GM08714 (cell line): Measurements from ENCODE around the gene OR52K1.

Experiments
- H3K4me3 ChIP-seq: fragments of 200-500 bp; sonication (Bioruptor generic); 2 replicates; pipeline ENCODE4 v1.5.1; 2014; ENCODE audit warnings: mild to moderate bottlenecking, low read length, inconsistent platforms
- ZNF274 ChIP-seq: IDR thresholded peaks from 2 replicates; pipeline ENCODE4 v1.6.1; 2012; ENCODE audit warnings: mild to moderate bottlenecking, low read depth, low read length

OR52K1 gene

DNA sequence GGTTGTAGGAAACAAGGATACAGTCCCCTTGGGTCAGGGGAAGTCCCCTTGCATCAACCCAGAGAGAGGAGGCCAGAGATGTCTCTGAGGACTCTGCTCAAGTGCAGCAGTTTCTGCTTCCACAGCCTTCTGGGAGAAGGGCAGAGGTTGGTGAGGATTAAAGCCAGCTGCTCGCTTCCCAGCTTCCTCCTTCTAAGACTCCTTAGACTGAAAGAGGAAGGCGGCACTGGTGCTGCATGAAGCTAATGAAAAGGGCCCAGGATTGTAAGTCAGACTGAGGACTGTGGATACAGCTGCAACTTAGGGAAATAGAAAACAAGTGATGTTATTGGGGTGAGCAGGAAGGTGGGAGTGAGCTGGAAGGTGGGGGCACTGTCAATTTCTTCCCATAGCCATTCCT is at the start of gene OR52K1:
Gene OR52K1, plus strand, starts transcription at position 202 of the 400 bp plus-strand sequence. CDS start 6,255 bp downstream, outside the sequence.
- TF ChIP-seq ZNF274, result no peak

DNA sequence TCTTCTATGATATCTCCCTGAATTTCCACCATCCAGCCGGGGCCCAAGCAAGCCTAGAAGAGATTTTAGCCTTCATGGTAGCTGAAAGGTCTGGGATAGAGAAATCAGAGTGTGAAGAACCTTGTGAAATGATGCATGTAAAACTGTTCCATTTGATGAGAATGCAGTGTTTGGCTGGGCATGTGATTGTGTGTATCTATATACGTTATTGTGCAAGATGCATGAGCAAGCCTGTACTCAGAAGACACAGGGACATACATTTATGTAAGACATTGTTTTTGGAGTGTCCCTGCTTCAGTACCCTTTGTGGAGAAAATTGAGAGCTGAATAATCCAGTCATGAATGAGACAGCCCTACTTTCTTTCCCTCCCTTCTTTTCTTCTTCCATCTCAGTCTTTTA is 48.6 kb upstream of the OR52K1 start:
- no peak for TF ChIP-seq ZNF274
- no peak overlapping the region for H3K4me3 ChIP-seq

More for the DNA sequence above, at the start of gene OR52K1:
- no peak within 1 kb of the TSS for H3K4me3 ChIP-seq

DNA sequence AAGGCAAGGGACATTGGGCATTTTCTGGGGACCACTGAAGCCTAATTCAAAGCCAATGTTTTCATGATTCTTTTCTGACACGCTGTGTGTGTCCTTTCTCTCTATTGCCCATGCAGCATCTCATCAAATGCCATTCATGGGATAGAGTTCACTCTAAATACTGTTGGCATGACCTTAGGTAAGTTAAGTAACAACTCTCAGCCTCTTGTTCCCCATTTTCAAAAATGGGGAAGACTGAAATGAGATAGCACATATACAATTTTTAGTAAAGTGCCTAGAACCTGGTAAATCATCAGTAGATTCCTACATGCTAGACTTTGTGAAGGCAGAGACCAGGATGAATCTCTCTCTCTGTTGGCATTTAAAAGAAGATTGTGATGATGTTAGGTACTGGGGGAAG is 46.0 kb upstream of the OR52K1 start:
- no peak overlapping the region for H3K4me3 ChIP-seq
- TF ChIP-seq ZNF274, result no peak

DNA sequence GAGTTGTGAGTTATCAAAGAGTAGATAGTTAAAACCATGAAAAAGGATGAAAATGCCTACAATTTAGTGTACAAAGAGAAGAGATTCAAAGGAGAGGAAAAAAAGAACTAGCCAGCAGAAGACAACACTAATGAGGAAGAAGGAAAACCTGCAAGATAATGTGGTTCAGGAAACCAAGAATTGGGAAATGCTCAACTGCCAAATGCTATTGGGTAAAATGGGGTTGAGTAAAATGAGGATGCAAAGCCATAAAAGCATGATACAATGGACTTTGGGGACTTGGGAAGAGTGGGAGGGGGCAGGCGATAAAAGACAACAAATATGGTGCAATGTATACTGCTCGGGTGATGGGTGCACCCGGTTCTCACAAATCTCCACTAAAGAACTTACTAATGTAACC is 40.9 kb upstream of the OR52K1 start:
- no peak overlapping the region for H3K4me3 ChIP-seq
- TF ChIP-seq ZNF274, result no peak

DNA sequence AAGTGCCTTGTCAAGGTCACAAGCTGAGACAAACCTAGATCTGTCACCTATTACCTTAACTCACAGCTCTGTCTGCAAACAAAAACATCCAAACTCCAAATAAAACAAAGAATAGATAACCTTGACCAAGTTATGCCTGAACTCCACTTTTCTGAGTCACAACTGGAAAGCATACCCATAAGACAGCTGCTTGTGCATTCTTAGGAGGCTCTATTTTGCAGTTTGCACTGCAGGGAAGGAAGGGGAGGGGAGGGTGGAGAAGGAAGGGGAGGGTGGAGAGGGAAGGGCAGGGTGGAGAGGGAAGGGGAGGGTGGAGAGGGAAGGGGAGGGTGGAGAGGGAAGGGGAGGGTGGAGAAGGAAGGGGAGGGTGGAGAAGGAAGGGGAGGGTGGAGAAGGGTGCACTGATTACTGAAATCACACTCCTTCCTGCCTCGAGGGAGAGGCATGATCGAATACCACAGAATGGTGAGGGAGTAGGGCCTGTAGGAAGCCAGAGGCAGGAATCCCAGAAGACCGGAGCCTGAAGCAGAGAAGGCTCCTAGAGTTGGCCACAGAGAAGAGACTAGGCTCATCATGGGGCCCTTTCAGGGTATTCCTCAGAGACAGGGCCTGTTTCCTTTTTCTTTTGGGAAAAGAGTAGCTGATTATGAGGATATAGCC is 39.1 kb upstream of the OR52K1 start:
- no peak for TF ChIP-seq ZNF274
- H3K4me3 ChIP-seq, result no peak overlapping the region

DNA sequence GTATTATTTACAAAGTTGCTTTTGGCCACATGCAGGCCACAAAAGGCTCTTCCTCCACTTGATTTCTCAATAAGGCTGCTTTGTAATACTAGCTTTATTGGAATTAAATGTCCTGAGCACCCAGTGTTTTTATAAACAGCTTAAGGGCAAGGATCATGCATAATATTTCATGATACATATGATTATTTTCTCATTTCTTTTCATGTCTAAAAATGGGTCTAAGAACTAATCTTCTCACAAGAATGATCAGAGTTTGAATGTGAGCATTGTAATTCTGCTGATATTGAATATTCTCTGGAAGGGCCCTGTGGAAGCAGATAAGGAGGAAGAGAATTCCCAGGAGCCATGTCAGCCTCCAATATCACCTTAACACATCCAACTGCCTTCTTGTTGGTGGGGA is 33.5 kb upstream of the OR52K1 start, which contains the start of gene OR52K2:
Gene OR52K2, plus strand, starts transcription at position 301 of the 400 bp plus-strand sequence. Its CDS starts 45 bp downstream, at position 346.
- TF ChIP-seq ZNF274, result no peak
- H3K4me3 ChIP-seq, result no peak within 1 kb of the TSS

DNA sequence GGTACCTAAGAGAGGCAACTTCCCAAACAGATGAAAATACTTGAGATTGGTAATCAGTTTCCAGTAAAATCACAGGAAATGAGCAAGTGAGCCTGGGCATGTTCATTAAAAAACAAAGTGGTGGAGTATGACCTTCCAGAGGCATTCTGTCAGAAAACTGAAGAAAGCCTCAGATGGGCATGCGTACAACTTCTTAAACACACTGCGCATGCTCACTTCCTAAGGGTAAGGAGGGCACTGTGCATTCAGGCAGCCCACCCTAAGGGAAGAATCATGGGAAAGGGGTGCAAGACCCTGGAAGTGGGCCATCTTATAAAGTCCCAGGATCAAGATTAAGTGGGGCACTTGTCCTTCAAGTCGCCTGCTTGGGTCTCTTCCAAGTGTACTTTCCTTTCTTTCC is 29.3 kb upstream of the OR52K1 start:
- no peak for TF ChIP-seq ZNF274
- H3K4me3 ChIP-seq, result no peak overlapping the region

DNA sequence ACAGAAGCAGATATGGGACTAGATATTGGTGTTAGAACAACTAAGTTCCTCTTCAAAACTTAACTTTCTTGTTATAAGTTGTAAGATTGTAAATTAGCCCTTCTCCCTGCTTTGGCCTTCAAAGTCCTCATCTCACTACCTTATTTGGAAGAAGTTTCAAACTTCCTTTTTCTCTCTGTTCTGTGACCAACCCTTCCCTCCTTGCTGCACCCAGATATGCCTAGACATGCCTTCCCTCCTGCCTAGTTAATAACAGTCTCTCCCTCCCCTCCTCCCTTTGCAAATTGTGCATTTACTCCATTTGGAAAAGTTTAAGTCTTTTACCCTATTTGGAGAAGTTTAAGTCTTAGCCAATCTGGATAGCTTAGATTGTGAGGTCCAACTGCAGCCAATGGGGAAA is 28.4 kb upstream of the OR52K1 start:
- no peak for TF ChIP-seq ZNF274
- no peak overlapping the region for H3K4me3 ChIP-seq

DNA sequence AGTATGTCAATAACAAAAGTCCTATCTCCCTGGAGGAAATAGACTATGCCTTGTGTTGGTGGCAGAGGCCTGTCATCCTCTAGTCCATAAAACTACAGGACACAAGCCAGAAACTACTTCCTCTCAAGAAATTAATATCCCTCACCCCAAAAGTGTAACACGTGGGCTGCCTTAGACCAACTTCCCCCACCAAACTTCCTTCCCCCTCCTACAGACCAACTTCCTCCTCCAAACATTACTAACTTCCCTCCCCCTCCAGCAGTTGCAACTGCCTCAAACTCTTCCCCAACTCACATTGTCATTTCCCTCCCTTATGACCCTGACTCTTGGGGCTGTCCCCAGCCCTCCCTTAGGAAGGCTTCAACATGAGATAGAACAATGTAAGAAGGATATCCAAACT is 27.0 kb upstream of the OR52K1 start:
- TF ChIP-seq ZNF274, result no peak
- no peak overlapping the region for H3K4me3 ChIP-seq

DNA sequence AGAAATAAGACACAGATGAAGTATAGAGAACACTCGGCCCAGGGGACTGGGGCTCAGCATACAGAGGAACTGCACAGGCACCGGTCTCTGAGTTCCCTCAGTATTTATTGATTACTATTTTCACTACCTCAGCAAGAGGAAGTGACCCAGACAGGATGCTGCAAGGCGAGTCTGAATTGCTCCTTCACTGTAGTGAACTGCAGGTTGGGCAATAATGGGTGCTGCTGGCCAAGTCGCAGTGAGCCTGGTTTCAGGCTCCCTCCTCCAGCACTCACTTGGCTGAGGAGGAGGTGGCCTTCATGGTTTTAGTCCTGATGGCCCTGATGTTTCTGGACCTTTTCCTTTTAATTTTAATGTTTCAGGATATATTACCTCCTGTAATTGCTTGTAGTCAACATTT is 22.9 kb upstream of the OR52K1 start:
- no peak for TF ChIP-seq ZNF274
- H3K4me3 ChIP-seq, result no peak overlapping the region

DNA sequence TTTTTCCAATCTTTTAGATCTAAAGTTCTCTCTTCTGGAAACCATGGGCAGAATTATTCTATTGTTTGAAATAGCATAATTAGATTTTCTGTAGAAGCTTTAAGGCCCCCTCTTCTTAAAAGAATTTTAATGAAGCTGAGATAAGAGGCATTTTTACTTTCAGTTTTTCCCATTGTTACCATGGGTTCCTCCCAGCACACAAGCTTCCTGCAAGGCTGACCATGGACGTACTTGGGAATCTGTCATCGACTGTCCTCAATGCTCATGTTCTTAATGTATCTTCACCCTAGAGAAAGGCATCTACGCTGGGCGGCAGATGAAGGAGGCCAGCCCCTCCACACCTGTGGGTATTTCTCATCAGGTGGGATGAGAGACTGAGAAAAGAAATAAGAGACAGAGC is 22.3 kb upstream of the OR52K1 start:
- no peak overlapping the region for H3K4me3 ChIP-seq
- no peak for TF ChIP-seq ZNF274

DNA sequence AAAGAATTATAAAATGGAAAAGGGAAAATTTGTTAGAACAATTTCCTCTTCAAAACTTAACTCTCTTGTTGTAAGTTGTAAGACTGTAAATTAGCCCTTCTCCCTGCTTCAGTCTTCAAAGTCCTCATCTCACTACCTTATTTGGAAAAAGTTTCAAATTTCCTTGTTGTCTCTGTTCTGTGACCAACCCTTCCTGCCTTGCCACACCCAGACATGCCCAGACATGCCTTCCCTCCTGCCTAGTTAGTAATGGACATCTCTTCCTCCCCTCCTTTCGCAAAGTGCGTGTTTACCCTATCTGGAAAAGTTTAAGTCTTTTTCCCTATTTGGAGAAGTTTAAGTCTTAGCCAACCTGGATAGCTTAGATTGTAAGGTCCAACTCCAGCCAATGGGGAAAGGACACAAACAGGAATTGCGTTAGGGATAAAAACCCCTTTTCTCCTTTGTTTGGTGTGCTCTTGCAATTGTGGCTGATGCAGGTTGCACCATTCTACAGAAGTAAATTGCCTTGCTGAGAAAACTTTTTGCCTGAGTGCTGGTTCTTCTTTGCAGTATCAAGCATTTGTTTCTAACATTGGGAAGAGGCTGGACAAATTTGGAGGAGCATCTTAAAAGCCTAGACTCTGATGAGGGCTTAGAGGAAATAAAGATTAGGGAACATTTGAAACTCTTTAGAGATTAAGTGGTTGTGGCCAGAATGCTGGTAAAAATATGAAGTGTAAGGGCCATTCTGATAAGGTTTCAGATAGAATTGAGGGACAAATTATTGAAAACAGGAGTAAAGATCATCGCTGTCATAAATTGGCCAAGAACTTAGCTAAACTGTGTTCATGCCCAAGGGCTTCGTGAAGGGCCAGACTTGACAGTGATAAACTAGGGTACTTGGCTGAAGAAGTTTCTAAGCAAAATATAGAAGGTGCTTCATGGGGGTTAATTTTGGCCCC is 18.0 kb upstream of the OR52K1 start:
- TF ChIP-seq ZNF274, result no peak
- no peak overlapping the region for H3K4me3 ChIP-seq

DNA sequence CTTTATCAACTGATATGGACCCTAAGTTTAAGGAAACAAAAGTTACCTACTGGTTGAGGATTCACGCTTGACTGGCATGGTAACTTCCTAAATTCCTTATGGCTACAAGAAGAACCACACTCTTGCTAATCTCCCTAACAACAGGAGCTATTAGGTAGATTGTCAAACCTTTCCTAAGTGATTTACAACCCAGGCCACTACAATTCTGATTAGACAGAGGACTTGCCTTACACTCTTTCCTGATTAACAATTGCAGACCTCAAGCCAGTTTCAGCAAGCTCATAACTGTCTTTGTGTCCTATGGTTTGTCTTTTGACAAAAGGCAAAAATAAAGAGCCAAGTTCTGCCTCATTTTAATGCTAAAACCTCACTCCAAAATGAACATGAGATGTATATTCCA is 17.0 kb upstream of the OR52K1 start:
- no peak overlapping the region for H3K4me3 ChIP-seq
- TF ChIP-seq ZNF274, result no peak

DNA sequence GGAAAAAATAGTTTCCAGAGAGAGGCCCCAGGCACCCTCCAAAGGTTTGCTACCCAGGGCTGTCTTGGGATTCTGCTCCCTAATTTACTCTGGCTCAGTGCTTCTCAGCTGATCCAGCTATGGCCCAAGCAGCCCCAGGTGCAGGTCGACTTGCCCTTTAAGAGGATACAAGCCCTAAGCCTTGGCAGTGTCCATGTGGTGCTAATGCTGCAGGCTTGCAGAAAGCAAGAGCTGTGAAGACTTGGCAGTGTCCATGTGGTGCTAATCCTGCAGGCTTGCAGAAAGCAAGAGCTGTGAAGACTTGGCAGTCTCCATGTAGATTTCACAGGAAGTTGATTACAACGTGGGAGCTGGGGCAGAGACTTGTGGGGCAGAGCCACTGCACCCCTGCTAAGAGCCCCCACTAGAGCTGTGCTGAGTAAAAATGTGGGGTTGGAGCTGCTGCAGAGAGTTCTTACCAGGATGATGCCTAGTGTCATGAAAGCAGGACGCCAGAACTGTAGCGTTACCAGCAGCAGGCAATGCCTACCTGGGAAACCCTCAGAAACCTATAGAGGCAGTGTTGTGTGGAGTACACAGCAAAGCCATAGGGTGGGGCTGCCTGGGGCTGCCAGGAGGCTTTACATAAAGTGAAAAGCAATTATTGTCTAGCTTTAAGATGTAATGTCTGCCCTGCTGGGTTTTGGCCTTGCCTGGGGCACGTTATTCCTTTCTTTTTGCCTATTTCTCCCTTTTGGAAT is 16.1 kb upstream of the OR52K1 start:
- no peak for TF ChIP-seq ZNF274
- H3K4me3 ChIP-seq, result no peak overlapping the region
